Measurements from ENCODE around the gene IL17C. TPM values are rescaled to one million over a fixed set of nuclear protein-coding genes. Genes with fewer than 3 reads are reported as not detected.
A peak's percentile ranks its signal among the peaks of the same experiment; 100 is the strongest.
"Not testable (repeated sequence)": the region's sequence is repeated elsewhere in the genome, so short reads cannot be mapped to it uniquely, and the experiment has no call there.

Gene IL17C
- total RNA-seq, 1 donor from 2014 or later = not detected

DNA sequence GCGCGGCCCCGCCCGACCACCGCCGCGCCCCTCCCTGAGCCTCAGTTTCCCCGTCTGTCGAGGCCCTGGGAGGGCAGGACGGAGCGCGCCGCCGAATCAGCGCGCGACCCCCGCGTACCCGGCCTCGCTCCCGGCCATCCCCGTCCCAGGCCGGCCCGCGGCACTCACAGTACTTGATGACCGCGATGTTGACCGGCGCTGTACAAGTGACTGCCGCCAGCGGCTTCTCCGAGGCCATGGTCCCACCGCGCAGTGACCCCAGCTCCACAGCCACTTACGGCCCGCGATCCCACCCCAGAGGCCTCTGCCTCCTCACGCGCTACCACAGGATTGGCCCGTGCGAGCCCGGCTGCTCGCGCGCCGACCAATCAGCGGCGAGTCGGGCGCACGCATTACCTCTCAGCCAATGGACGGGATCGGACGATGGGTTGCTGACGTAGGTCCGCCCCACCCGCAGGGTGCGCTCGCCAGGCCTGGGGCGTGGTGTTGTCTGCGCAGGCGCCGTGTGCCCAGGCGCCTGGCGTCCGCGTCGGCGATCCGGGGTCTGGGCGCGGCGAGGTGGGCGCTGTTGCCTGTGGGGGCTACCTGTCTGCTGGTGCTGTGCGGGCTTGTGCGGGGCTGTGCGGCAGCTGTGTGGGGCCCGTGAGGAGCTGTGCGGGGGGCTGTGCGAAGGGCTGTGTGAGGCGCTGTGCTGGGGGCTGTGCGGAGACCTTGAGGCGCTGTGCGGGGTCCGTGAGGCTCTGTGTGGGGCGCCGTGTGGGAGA lies 24.7 kb downstream of the IL17C start, which contains the start of gene MVD:
Gene MVD (minus strand): TSS at position 249 of the 764 bp plus-strand sequence. CDS start 11 bp downstream, at position 238.
- Histone ChIP-seq H3K4me1 (peaks cover 0 to 11% of the 10 kb centered on the region in 2 donors), H3K36me3 (peaks cover 0 to 4% of the 10 kb centered on the region in 2 donors), H3K27me3 (no peaks in the 10 kb centered on the region), H3K9me3 (no peaks in the 10 kb centered on the region), H3K4me3 (peak within 1 kb of the TSS; percentile 87 to 89), H3K27ac (peak within 1 kb of the TSS; percentile 68 to 72)
- intact Hi-C loops (cut with DNase I) = loop anchor here (1.0 to 5.0 kb wide), 7 partner anchors 44 to 1038 kb away; partner anchors contain the start of genes APRT, CTU2, GALNS and RNF166
- TF ChIP-seq CTCF (IDR thresholded peaks at IDR 0.05) = no peak
- DNase-seq (ENCODE audit: low spot score in 2 of 2) = peak; percentile 93 to 98

- no peaks in the 10 kb centered on the region for H3K9me3 ChIP-seq
- H3K4me1 ChIP-seq = peaks cover 0 to 11% of the 10 kb centered on the region in 2 donors
- intact Hi-C loops (cut with DNase I) = no loop called here
- H3K27me3 ChIP-seq = no peaks in the 10 kb centered on the region
- no peak overlapping the region for H3K27ac ChIP-seq
- H3K36me3 ChIP-seq = no peaks in the 10 kb centered on the region
- no peak overlapping the region for H3K4me3 ChIP-seq
- TF ChIP-seq CTCF (IDR thresholded peaks at IDR 0.05) = no peak
- no peak for DNase-seq (ENCODE audit: low spot score in 2 of 2)
Measured at GRCh38 chr16:88665148-88665547, 26.8 kb downstream of the IL17C start.

DNA sequence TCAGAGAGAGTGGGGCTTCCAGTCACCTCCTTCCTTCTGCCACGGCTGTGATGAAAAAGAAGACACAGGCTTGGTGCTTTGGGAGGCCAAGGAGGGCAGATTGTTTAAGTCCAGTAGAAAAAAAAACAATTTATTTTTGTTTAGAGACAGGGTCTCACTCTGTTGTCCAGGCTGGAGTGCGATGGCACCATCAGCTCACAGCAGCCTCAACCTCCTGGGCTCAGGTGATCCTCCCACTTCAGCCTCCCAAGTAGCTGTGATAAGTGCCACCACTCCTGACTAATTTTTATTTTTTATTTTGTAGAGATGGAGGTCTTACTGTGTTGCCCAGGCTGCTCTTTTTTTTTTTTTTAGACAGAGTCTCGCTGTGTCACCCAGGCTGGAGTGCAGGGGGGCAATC lies 27.2 kb downstream of the IL17C start:
- no peak overlapping the region for H3K4me3 ChIP-seq
- TF ChIP-seq CTCF (IDR thresholded peaks at IDR 0.05) = no peak
- H3K36me3 ChIP-seq = no peaks in the 10 kb centered on the region
- no peak overlapping the region for H3K27ac ChIP-seq
- H3K4me1 ChIP-seq = peaks cover 0 to 11% of the 10 kb centered on the region in 2 donors
- H3K9me3 ChIP-seq = no peaks in the 10 kb centered on the region
- intact Hi-C loops (cut with DNase I) = no loop called here
- no peaks in the 10 kb centered on the region for H3K27me3 ChIP-seq
- no peak for DNase-seq (ENCODE audit: low spot score in 2 of 2)

GRCh38 chr16:88667461-88667860 lies 29.1 kb downstream of the IL17C start:
- no peaks in the 10 kb centered on the region for H3K9me3 ChIP-seq
- H3K4me3 ChIP-seq = no peak overlapping the region

GRCh38 chr16:88669493-88669892 lies 31.1 kb downstream of the IL17C start:
- H3K4me3 ChIP-seq; H3K36me3 ChIP-seq; H3K4me1 ChIP-seq; intact Hi-C loops (cut with DNase I); H3K27me3 ChIP-seq; H3K9me3 ChIP-seq; DNase-seq (ENCODE audit: low spot score in 2 of 2); H3K27ac ChIP-seq: not testable (repeated sequence)

More at GRCh38 chr16:88667461-88667860, 29.1 kb downstream of the IL17C start:
- H3K4me1 ChIP-seq = peaks cover 0 to 6% of the 10 kb centered on the region in 2 donors
- no peak for DNase-seq (ENCODE audit: low spot score in 2 of 2)
- intact Hi-C loops (cut with DNase I) = no loop called here
- TF ChIP-seq CTCF (IDR thresholded peaks at IDR 0.05) = no peak
- no peaks in the 10 kb centered on the region for H3K27me3 ChIP-seq
- H3K36me3 ChIP-seq = no peaks in the 10 kb centered on the region
- no peak overlapping the region for H3K27ac ChIP-seq

- DNase-seq (ENCODE audit: low spot score in 2 of 2) = no peak
- Histone ChIP-seq H3K36me3 (no peaks in the 10 kb centered on the region), H3K4me3 (no peak overlapping the region), H3K27me3 (no peaks in the 10 kb centered on the region), H3K4me1 (no peaks in the 10 kb centered on the region), H3K9me3 (no peaks in the 10 kb centered on the region), H3K27ac (no peak overlapping the region)
- intact Hi-C loops (cut with DNase I) = no loop called here
- TF ChIP-seq CTCF (IDR thresholded peaks at IDR 0.05) = no peak
Measured at GRCh38 chr16:88669980-88670379, 31.6 kb downstream of the IL17C start.

Measured in ascending aorta (tissue), 2 donors.